Thymus (tissue), 11 donors: ENCODE measurements around the gene TSPAN9. TPM values are rescaled to one million over a fixed set of nuclear protein-coding genes. Genes with fewer than 3 reads are reported as not detected.

Experiments used
- DNase-seq, 9 donors: peaks; one replicate each; pipeline ENCODE4 v3.0.0-alpha.2; 2013; ENCODE audit warnings: low spot score in 9 of 9, low read depth in 6 of 9, missing footprints in 1 of 9
- H3K27ac ChIP-seq, 2 donors: one replicate each; pipeline ENCODE4 v1.5.1; 2013; ENCODE audit warnings: control low read depth in 1 of 2, low read depth in 1 of 2, low read length in 1 of 2, mild to moderate bottlenecking in 1 of 2, moderate library complexity in 1 of 2
- H3K27me3 ChIP-seq, 2 donors: one replicate each; pipeline ENCODE4 v1.5.1; 2013; ENCODE audit warnings: low read length in 1 of 2; ENCODE audit not compliant: control insufficient read depth in 2 of 2, insufficient read depth in 1 of 2
- H3K36me3 ChIP-seq, 2 donors: one replicate each; pipeline ENCODE4 v1.5.1; 2013; ENCODE audit warnings: low read length in 1 of 2, mild to moderate bottlenecking in 1 of 2, moderate library complexity in 1 of 2; ENCODE audit not compliant: control insufficient read depth in 2 of 2, insufficient read depth in 2 of 2
- H3K4me1 ChIP-seq, 2 donors: one replicate each; pipeline ENCODE4 v1.5.1; 2013; ENCODE audit warnings: low read length in 2 of 2; ENCODE audit not compliant: control insufficient read depth in 2 of 2, insufficient read depth in 2 of 2
- H3K4me3 ChIP-seq, 2 donors: one replicate each; pipeline ENCODE4 v1.5.1; 2013; ENCODE audit warnings: low read length in 2 of 2, control low read depth in 1 of 2, mild to moderate bottlenecking in 1 of 2
- H3K9me3 ChIP-seq, 2 donors: one replicate each; pipeline ENCODE4 v1.5.1; 2013; ENCODE audit warnings: low read length in 1 of 2, mild to moderate bottlenecking in 1 of 2; ENCODE audit not compliant: control insufficient read depth in 2 of 2, insufficient read depth in 1 of 2
- WGBS: extraction: QIAGEN DNeasy Blood & Tissue Kit; methylation state at CpG from one replicate; pipeline ENCODE4 v1.1.7; 2013; 5-methylcytosine and 5-hydroxymethylcytosine counted together
- polyA plus RNA-seq: library from polyadenylated mRNA; stranded (reverse); fragments of 200-250 nt; gene quantifications from one replicate; pipeline ENCODE4 v1.2.3, GENCODE V29; 2013
- total RNA-seq: library from RNA; stranded (reverse); fragments of 120-200 nt; gene quantifications from one replicate; pipeline ENCODE4 v1.2.4, GENCODE V29; 2013
- donor health status: healthy.

Gene TSPAN9
- total and polyA plus RNA-seq, 2 donors = 4.9 to 10.2 TPM

DNA sequence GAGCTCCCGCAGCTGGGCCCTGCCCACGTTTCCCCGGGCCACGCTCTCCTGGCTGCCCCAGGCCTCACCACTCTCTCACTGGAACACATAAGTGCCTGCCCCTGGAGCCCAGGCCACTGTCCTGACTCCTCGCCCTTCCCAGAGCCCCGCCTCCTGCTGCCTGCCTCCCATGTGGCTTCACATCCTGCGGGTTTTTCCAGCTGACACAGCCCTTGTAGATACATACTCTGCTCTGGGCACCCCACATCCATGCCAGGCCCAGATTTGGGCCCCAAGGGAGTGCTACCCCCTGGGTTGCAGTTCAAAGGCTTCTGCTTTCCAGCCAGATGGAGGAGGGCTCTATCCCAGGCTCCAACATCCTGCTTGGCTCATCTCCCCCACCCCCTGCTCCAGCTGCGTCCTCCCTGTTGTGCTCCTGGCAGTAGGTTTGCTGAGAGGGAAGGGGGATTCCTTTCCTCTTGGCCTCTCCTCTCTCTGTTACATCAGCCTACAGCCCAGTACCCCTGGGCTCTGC is 60.1 kb downstream of the TSPAN9 start:
- Histone ChIP-seq H3K4me1 (peaks cover 0 to 4% of the 10 kb centered on the region in 2 donors), H3K4me3 (no peak overlapping the region), H3K27ac (no peak overlapping the region), H3K27me3 (peaks cover 0 to 34% of the 10 kb centered on the region in 2 donors), H3K9me3 (no peaks in the 10 kb centered on the region), H3K36me3 (no peaks in the 10 kb centered on the region)
- DNase-seq = no peak
- 72% methylated on average over 8 of the region's 8 CpGs for WGBS

DNA sequence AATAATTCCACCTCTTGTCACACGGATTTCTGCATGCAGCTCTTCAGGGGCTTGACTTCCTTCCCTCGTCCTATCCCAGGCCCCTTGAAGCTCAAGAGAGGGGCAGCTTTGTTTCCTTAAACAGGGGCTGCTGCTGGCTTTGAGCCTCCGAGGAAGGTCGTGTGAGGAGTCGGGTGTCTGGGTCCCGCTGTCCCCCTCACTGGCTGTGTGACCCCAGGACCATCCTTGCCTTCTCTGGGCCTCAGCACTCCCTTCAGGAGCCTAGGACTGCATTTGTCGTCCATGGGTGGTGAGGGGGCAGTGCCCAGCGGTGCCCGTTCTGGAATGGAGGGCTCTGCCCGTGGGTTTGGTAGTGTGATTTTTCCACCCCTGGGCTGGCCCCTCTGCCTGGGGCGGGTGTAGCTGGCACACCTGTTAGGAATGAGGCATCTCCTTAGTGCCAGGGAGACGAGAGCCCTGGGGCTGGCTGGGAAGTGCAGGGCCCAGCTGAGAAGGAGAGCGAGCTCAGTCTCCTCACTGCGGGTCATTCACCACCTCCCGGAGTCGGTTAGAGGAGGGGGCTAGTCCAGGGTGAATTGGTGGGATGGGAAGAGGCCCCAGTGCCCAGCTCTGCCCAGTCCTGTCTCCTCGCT is 60.8 kb downstream of the TSPAN9 start:
- H3K27me3 ChIP-seq = peaks cover 0 to 29% of the 10 kb centered on the region in 2 donors
- no peak overlapping the region for H3K4me3 ChIP-seq
- no peaks in the 10 kb centered on the region for H3K36me3 ChIP-seq
- no peaks in the 10 kb centered on the region for H3K9me3 ChIP-seq
- DNase-seq = no peak
- H3K27ac ChIP-seq = no peak overlapping the region
- WGBS = 78% methylated on average over 17 of the region's 17 CpGs
- H3K4me1 ChIP-seq = peaks cover 0 to 4% of the 10 kb centered on the region in 2 donors

DNA sequence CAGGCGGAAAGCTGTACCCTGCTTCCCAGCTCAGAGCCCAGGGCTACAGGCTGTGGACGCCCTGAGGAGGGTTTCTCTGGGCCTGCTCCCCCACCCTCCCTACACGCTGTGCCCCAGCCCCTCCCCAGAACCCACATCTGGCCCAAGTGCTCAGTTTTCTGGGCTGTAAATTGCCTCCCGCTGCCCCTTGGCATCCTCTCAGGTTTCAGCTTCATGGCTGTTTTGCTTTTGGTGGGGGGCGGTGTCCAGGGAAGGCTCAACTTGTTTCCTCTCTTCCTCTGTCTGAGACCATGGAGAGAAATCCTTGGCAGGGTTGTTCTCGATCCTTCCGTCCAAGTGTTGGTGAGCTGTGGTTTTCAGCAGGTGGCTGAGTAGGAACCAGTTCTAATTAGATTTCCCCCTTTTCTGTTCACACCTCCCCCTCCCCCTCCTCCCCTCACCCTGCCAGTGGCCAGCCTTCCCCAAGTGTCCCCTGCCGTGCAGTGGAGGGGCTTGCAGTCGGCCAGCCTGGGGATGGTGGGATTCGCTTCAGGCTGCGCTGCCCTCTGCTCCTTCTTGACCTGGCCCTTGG is 61.8 kb downstream of the TSPAN9 start:
- no peak overlapping the region for H3K4me3 ChIP-seq
- H3K27ac ChIP-seq = no peak overlapping the region
- no peaks in the 10 kb centered on the region for H3K9me3 ChIP-seq
- DNase-seq = no peak
- H3K36me3 ChIP-seq = no peaks in the 10 kb centered on the region
- H3K4me1 ChIP-seq = peaks cover 0 to 4% of the 10 kb centered on the region in 2 donors
- 44% methylated on average over 11 of the region's 11 CpGs for WGBS
- H3K27me3 ChIP-seq = peaks cover 0 to 29% of the 10 kb centered on the region in 2 donors

DNA sequence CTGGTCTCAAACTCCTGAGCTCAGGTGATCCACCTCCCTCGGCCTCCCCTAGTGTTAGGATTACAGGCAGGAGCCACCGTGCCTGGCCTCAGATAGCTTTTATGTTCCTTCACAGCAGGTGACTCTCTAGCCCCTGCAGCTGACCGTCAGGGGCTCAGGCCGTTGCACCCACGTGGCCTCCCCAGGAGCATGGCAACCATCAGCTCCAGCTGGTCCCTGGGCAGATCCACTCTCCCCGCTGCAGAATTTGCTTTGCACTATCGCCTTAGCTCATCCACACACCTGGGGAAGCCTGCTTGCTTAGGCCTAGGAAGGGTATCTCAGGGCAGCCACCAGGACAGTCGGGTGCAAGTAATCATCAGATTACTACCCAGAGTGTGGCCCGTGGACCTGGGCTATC is 62.6 kb downstream of the TSPAN9 start:
- H3K36me3 ChIP-seq = no peaks in the 10 kb centered on the region
- DNase-seq = no peak
- WGBS = 85% methylated on average over 9 of the region's 9 CpGs
- peaks cover 0 to 4% of the 10 kb centered on the region in 2 donors for H3K4me1 ChIP-seq
- peaks cover 0 to 29% of the 10 kb centered on the region in 2 donors for H3K27me3 ChIP-seq
- H3K4me3 ChIP-seq = no peak overlapping the region
- no peaks in the 10 kb centered on the region for H3K9me3 ChIP-seq
- no peak overlapping the region for H3K27ac ChIP-seq

DNA sequence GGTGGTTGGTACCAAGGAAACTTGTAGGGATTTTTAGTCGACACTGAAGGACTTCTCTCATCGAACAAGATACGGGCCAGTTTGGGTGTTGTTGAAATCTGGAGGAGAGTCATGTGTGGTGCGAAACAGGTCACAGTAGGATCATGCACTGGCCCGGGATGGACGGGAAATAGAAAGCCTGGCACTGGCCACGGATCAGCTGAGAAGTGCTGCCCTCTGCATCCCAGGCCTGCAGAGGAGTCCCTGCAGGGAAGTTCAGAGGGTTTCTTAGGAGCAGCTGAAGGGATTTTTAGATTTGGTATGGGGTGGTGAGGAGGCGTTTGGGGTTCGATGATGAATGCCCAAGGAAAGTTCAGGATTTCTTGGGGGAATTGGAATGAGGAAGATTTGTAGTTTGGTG is 63.1 kb downstream of the TSPAN9 start:
- no peaks in the 10 kb centered on the region for H3K9me3 ChIP-seq
- DNase-seq = no peak
- H3K36me3 ChIP-seq = no peaks in the 10 kb centered on the region
- H3K27me3 ChIP-seq = peaks cover 0 to 29% of the 10 kb centered on the region in 2 donors
- no peak overlapping the region for H3K4me3 ChIP-seq
- no peak overlapping the region for H3K27ac ChIP-seq
- peaks cover 0 to 4% of the 10 kb centered on the region in 2 donors for H3K4me1 ChIP-seq
- WGBS = 92% methylated on average over 9 of the region's 9 CpGs

DNA sequence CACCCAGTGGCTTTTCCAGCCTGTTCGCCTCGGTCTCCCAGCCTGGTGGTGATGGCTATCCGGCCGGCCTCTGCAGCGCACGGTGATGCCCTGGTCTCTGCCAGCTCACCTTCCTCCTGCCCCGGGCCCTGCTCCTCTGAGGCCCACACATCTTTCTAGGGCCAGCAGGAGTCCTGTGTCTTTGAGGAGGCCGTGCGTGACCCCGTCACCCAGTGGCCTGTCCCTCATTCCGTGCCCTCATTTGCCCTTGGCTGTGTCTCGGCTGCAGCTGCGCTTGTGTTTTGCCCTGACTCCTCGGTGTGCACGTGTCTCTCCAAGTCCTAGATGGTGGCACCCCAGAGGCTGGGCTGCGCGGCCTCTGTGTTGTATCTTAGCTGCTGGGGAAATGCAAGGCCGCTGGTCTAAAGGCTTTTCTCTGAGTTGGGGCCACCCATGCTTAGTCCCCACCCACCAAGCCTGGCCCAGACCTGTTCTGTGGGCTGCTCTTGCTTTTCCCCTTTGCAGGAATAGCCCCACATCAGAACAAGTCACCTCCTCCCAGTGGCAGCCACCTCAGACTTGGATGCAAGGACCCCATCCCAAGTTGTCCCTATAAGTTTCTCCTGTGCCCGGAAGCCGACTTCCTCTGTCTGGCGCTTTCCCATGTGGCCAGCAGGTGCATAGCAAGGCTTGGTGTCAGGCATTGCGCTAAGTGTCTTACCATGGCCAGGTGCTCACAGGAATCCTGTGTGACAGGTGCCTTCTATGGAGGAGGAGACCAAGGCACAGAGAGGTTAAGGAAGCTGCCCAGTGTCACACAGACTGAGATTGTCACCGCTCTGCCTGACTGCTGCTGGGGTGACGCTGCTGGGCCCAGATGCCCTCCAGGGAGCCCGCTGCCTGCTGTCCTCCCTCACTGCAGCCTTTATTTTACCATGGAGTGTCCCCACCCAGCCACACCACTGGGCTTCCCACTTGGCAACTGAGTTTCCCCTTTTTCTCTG is 64.5 kb downstream of the TSPAN9 start:
- Histone ChIP-seq H3K27ac (no peak overlapping the region), H3K4me1 (peaks cover 0 to 4% of the 10 kb centered on the region in 2 donors), H3K4me3 (no peak overlapping the region), H3K36me3 (no peaks in the 10 kb centered on the region), H3K9me3 (no peaks in the 10 kb centered on the region), H3K27me3 (peaks cover 0 to 24% of the 10 kb centered on the region in 2 donors)
- DNase-seq = no peak
- 88% methylated on average over 25 of the region's 25 CpGs for WGBS

DNA sequence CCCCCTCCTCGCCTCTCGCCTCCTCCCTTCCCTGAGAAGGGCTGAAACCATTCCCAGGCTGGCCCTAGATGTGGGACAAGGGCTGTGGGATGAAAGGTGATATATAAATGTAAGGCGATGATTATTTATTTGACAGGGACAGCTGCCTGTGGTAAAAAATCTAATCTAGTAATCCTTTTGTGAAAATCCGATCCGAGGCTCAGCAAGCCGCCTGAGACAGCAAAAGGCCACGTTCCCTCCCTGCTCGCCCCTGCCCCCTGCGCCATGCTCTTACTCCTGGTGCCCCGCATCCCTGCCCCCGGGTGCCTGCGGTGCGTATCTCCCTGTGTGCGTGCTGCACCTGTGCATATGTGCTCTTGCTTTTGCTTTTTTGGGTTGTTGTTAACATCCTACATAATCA is 65.2 kb downstream of the TSPAN9 start:
- Histone ChIP-seq H3K36me3 (no peaks in the 10 kb centered on the region), H3K9me3 (no peaks in the 10 kb centered on the region), H3K27me3 (peaks cover 0 to 17% of the 10 kb centered on the region in 2 donors), H3K4me3 (no peak overlapping the region), H3K4me1 (peaks cover 0 to 4% of the 10 kb centered on the region in 2 donors), H3K27ac (no peak overlapping the region)
- WGBS = 89% methylated on average over 14 of the region's 14 CpGs
- no peak for DNase-seq

DNA sequence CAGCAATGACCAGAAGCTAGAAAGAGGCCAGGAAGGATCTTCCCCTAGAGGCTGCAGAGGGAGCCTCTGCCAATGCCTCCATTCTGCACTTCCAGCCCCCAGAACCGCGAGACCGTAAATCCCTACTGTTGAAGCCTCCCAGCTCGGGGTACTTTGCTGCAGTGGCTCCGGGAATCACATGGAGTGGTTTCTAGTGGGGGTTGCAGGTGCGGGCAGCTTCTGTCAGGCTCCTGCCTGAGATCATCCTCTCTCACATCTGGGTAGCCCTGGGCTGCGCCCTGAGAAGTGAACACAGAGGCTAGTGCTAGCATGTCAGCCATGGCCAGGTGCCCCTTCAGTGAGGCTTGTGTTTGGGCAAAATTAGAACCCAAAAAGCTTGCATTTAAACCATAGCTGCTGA is 67.3 kb downstream of the TSPAN9 start:
- WGBS = 98% methylated on average over 7 of the region's 7 CpGs
- H3K36me3 ChIP-seq = no peaks in the 10 kb centered on the region
- no peaks in the 10 kb centered on the region for H3K4me1 ChIP-seq
- no peak for DNase-seq
- H3K4me3 ChIP-seq = no peak overlapping the region
- H3K9me3 ChIP-seq = no peaks in the 10 kb centered on the region
- H3K27ac ChIP-seq = no peak overlapping the region
- H3K27me3 ChIP-seq = peaks cover 0 to 11% of the 10 kb centered on the region in 2 donors

DNA sequence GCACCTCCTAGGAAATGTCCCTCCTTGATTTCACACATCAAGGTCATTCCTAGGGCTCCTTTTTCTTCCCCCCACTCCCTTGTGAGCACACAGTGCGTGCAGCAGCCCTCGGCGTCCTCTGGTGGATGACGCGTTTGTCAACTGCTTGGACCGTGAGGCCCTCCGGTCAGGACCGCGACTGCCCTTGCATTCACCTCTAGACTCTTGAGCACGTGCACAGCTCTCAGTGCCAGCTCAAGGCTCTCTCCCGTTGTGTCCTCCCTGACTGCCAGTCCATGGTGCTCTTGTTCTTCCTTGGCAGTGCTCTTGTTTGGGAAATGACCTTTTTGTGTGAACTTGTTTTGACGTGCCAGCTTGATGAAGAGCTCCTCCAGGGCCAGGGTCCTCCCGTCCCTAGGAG is 67.9 kb downstream of the TSPAN9 start:
- Histone ChIP-seq H3K4me3 (no peak overlapping the region), H3K4me1 (no peaks in the 10 kb centered on the region), H3K36me3 (no peaks in the 10 kb centered on the region), H3K27ac (no peak overlapping the region), H3K9me3 (no peaks in the 10 kb centered on the region), H3K27me3 (peaks cover 0 to 10% of the 10 kb centered on the region in 2 donors)
- 95% methylated on average over 13 of the region's 13 CpGs for WGBS
- DNase-seq = no peak
